Lower lobe of right lung (tissue), 2 donors: ENCODE data around the gene SERP2. TPM values are rescaled to one million over a fixed set of nuclear protein-coding genes. Genes with fewer than 3 reads are reported as not detected.

Experiments used
- ATAC-seq, 2 donors: fragments of 200-7000 bp; cut with Tn5 transposase; one replicate each; pipeline ENCODE4 v1.9.1; 2020 to 2022; ENCODE audit warnings: mild to moderate bottlenecking in 2 of 2, moderate library complexity in 2 of 2
- DNase-seq: peaks from one replicate; pipeline ENCODE4 v3.0.0-alpha.2; 2020
- H3K27ac ChIP-seq: fragments of 200-600 bp; one replicate; pipeline ENCODE4 v1.8.0; 2022
- H3K27me3 ChIP-seq: fragments of 200-600 bp; one replicate; pipeline ENCODE4 v1.8.0; 2022; ENCODE audit warnings: low read depth
- H3K36me3 ChIP-seq: fragments of 200-600 bp; one replicate; pipeline ENCODE4 v1.8.0; 2022; ENCODE audit warnings: mild to moderate bottlenecking
- H3K4me1 ChIP-seq: fragments of 200-600 bp; one replicate; pipeline ENCODE4 v1.8.0; 2022
- H3K4me3 ChIP-seq: fragments of 200-600 bp; one replicate; pipeline ENCODE4 v1.8.0; 2022; ENCODE audit warnings: mild to moderate bottlenecking
- H3K9me3 ChIP-seq: fragments of 200-600 bp; one replicate; pipeline ENCODE4 v1.8.0; 2022
- CTCF ChIP-seq: fragments of 200-600 bp; IDR thresholded peaks from one replicate; pipeline ENCODE4 v1.8.0; 2022; ENCODE audit warnings: antibody characterized with exemption, mild to moderate bottlenecking
- intact Hi-C: fragments of 100-400 bp; cut with DNase I; formaldehyde crosslinking; loops from one replicate; pipeline ENCODE4 v1.11.0; 2022
- total RNA-seq: library from RNA; stranded (reverse); fragmentation: NEBNext Ultra II Directional; extraction: Animal tissue kit (Norgen Biotek cat#: 25700); gene quantifications from one replicate; pipeline ENCODE4 v1.2.1, GENCODE V29; 2021
- donor health status: DM: no; HTN: yes; CAD: no; lungs with severe emphysema.

SERP2 gene
- total RNA-seq, 1 donor from 2014 or later: 3.7 TPM

GRCh38 chr13:44380404-44381165 lies 7.0 kb downstream of the SERP2 start:
- ATAC-seq (no peak), DNase-seq (no peak)
- no peak for TF ChIP-seq CTCF
- intact Hi-C loops: no loop called here
- H3K9me3 ChIP-seq: no peaks in the 10 kb centered on the region
- H3K4me3 ChIP-seq: no peak overlapping the region
- H3K27me3 ChIP-seq: no peaks in the 10 kb centered on the region
- H3K36me3 ChIP-seq: no peaks in the 10 kb centered on the region
- H3K27ac ChIP-seq: no peak overlapping the region
- H3K4me1 ChIP-seq: no peaks in the 10 kb centered on the region

GRCh38 chr13:44382635-44383145 lies 9.1 kb downstream of the SERP2 start:
- DNase-seq: no peak
- intact Hi-C loops: no loop called here
- H3K9me3 ChIP-seq: no peaks in the 10 kb centered on the region
- peaks cover 4% of the 10 kb centered on the region for H3K4me1 ChIP-seq
- H3K4me3 ChIP-seq: no peak overlapping the region
- no peak overlapping the region for H3K27ac ChIP-seq
- H3K27me3 ChIP-seq: no peaks in the 10 kb centered on the region
- no peak for TF ChIP-seq CTCF
- H3K36me3 ChIP-seq: no peaks in the 10 kb centered on the region
- no peak for ATAC-seq

GRCh38 chr13:44383945-44384344 lies 10.3 kb downstream of the SERP2 start:
- TF ChIP-seq CTCF: no peak
- no peaks in the 10 kb centered on the region for H3K36me3 ChIP-seq
- no peak for ATAC-seq
- DNase-seq: no peak
- no peaks in the 10 kb centered on the region for H3K27me3 ChIP-seq
- H3K4me3 ChIP-seq: no peak overlapping the region
- H3K4me1 ChIP-seq: peaks cover 4% of the 10 kb centered on the region
- no peak overlapping the region for H3K27ac ChIP-seq
- intact Hi-C loops: no loop called here
- no peaks in the 10 kb centered on the region for H3K9me3 ChIP-seq

- no peak overlapping the region for H3K27ac ChIP-seq
- H3K27me3 ChIP-seq: no peaks in the 10 kb centered on the region
- DNase-seq (no peak), ATAC-seq (no peak)
- intact Hi-C loops: no loop called here
- peaks cover 4% of the 10 kb centered on the region for H3K4me1 ChIP-seq
- no peaks in the 10 kb centered on the region for H3K9me3 ChIP-seq
- H3K4me3 ChIP-seq: no peak overlapping the region
- no peaks in the 10 kb centered on the region for H3K36me3 ChIP-seq
- TF ChIP-seq CTCF: no peak
Measured at GRCh38 chr13:44384778-44385177, 11.2 kb downstream of the SERP2 start.

GRCh38 chr13:44385401-44385800 lies 11.8 kb downstream of the SERP2 start:
- Histone ChIP-seq H3K4me3 (no peak overlapping the region), H3K36me3 (no peaks in the 10 kb centered on the region), H3K9me3 (no peaks in the 10 kb centered on the region), H3K27me3 (no peaks in the 10 kb centered on the region), H3K27ac (no peak overlapping the region), H3K4me1 (peaks cover 4% of the 10 kb centered on the region)
- TF ChIP-seq CTCF: no peak
- DNase-seq: no peak
- intact Hi-C loops: no loop called here
- ATAC-seq: no peak
